HCT116 (cell line): Measurements from ENCODE around the gene PLEKHM3. TPM values are rescaled to one million over a fixed set of nuclear protein-coding genes. Genes with fewer than 3 reads are reported as not detected.

Experiments
- ATAC-seq: fragments of 200-7000 bp; cut with Tn5 transposase; 2 replicates; pipeline ENCODE4 v1.9.1; 2020; ENCODE audit warnings: mild to moderate bottlenecking, moderate library complexity
- BruUV-seq: library from RNA; stranded (reverse); fragments of 400-500 nt; replicated peaks from 2 replicates; lab custom pipeline; 2021; lab: Mats Ljungman, UMichigan
- CTCF ChIA-PET: fragments of 300-600 bp; sonication (Branson Sonifier 250); formaldehyde crosslinking; loops from one replicate; lab custom pipeline; 2021; ENCODE audit warnings: antibody characterized with exemption; lab: Charles Lee
- POLR2A ChIA-PET: fragments of 300-600, 350-600 bp; sonication (Branson Sonifier 250); formaldehyde crosslinking; loops from one replicate; lab custom pipeline; 2021; ENCODE audit warnings: antibody characterized with exemption; lab: Charles Lee
- RAD21 ChIA-PET, 2 experiments: fragments of 300-600 bp; sonication (Branson Sonifier 250); formaldehyde crosslinking; loops; one replicate each; lab custom pipeline; 2023; ENCODE audit warnings: low total read pairs in 2 of 2; ENCODE audit not compliant: uncharacterized antibody in 2 of 2, unreplicated experiment in 2 of 2, low non-redundant PET in 1 of 2; lab: Charles Lee
- DNase-seq: peaks from one replicate; pipeline ENCODE4 v3.0.0-alpha.2; 2010; ENCODE audit warnings: low read depth, low spot score
- H2AFZ ChIP-seq: fragments of 200-600 bp; shearing (Covaris generic), sonication (generic); 2 replicates; pipeline ENCODE4 v1.6.1; 2017; ENCODE audit warnings: low read depth, mixed run types, mixed read lengths, antibody characterized with exemption, low read length; ENCODE audit not compliant: poor library complexity, severe bottlenecking
- H3K27ac ChIP-seq: 2 replicates; pipeline ENCODE4 v1.5.1; 2012; ENCODE audit warnings: low read depth, low read length
- H3K27me3 ChIP-seq: fragments of 200-600 bp; sonication (generic); 2 replicates; pipeline ENCODE4 v1.6.1; 2016; ENCODE audit warnings: mixed run types, low read length, mixed read lengths; ENCODE audit not compliant: insufficient read depth
- H3K36me3 ChIP-seq, 2 experiments: fragments of 200-500 bp in 1 of 2; fragments of 200-600 bp in 1 of 2; sonication (Bioruptor generic) in 1 of 2; sonication (generic) in 1 of 2; 2 replicates each; pipeline versions ENCODE4 v1.5.1 to v1.6.1; 2014 to 2016; ENCODE audit warnings: low read length in 2 of 2, inconsistent platforms in 1 of 2, mixed read lengths in 1 of 2, mixed run types in 1 of 2; ENCODE audit not compliant: insufficient read depth in 2 of 2, control insufficient read depth in 1 of 2
- H3K4me1 ChIP-seq, 2 experiments: fragments of 200-600 bp in 1 of 2; sonication (generic) in 1 of 2; 2 replicates each; pipeline versions ENCODE4 v1.5.1 to v1.6.1; 2012 to 2017; ENCODE audit warnings: low read length in 2 of 2, inconsistent platforms in 1 of 2, mild to moderate bottlenecking in 1 of 2, mixed read lengths in 1 of 2, mixed run types in 1 of 2, moderate library complexity in 1 of 2; ENCODE audit not compliant: insufficient read depth in 2 of 2, control insufficient read depth in 1 of 2
- H3K4me2 ChIP-seq: fragments of 200-600 bp; sonication (generic); 2 replicates; pipeline ENCODE4 v1.6.1; 2017; ENCODE audit warnings: mixed run types, low read length, mixed read lengths
- H3K4me3 ChIP-seq, 2 experiments: fragments of 200-600 bp in 1 of 2; sonication (generic) in 1 of 2; replicated peaks in 1 of 2; 2 replicates each; pipeline ENCODE4 v1.5.1; 2011 to 2016; ENCODE audit warnings: low read length in 2 of 2, control low read depth in 1 of 2, low read depth in 1 of 2, mild to moderate bottlenecking in 1 of 2, mixed read lengths in 1 of 2, mixed run types in 1 of 2
- H3K79me2 ChIP-seq: fragments of 200-600 bp; sonication (generic); 2 replicates; pipeline ENCODE4 v1.6.1; 2017; ENCODE audit warnings: mild to moderate bottlenecking, mixed run types, low read length, moderate library complexity, mixed read lengths; ENCODE audit not compliant: insufficient read depth
- H3K9ac ChIP-seq: fragments of 200-600 bp; sonication (generic); 2 replicates; pipeline ENCODE4 v1.6.1; 2016; ENCODE audit warnings: low read length, mixed read lengths
- H3K9me2 ChIP-seq: fragments of 200-600 bp; sonication (generic), shearing (Covaris generic); 2 replicates; pipeline ENCODE4 v1.6.1; 2017; ENCODE audit warnings: mixed run types, mild to moderate bottlenecking, moderate library complexity; ENCODE audit not compliant: insufficient read depth
- H3K9me3 ChIP-seq, 2 experiments: fragments of 200-500 bp in 1 of 2; fragments of 200-600 bp in 1 of 2; sonication (Bioruptor generic) in 1 of 2; sonication (generic) in 1 of 2; 2 replicates each; pipeline ENCODE4 v1.6.1; 2014 to 2017; ENCODE audit warnings: low read length in 2 of 2, mixed read lengths in 2 of 2, inconsistent platforms in 1 of 2, low read depth in 1 of 2, mild to moderate bottlenecking in 1 of 2, mixed run types in 1 of 2, moderate library complexity in 1 of 2; ENCODE audit not compliant: control insufficient read depth in 1 of 2, insufficient read depth in 1 of 2
- H4K20me1 ChIP-seq: fragments of 200-600 bp; sonication (generic), shearing (Covaris generic); 2 replicates; pipeline ENCODE4 v1.6.1; 2017; ENCODE audit warnings: mixed run types, mild to moderate bottlenecking, moderate library complexity; ENCODE audit not compliant: insufficient read depth
- CBX3 ChIP-seq: IDR thresholded peaks from 2 replicates; pipeline ENCODE4 v1.6.1; 2012; ENCODE audit warnings: low read depth
- CEBPB ChIP-seq: IDR thresholded peaks from 2 replicates; pipeline ENCODE4 v1.6.1; 2012; ENCODE audit warnings: low read depth
- EGR1 ChIP-seq: IDR thresholded peaks from 2 replicates; pipeline ENCODE4 v1.6.1; 2012; ENCODE audit warnings: low read depth
- ELF1 ChIP-seq: IDR thresholded peaks from 2 replicates; pipeline ENCODE4 v1.6.1; 2012; ENCODE audit warnings: low read depth, borderline replicate concordance
- EZH2 ChIP-seq: fragments of 200-600 bp; sonication (generic); IDR thresholded peaks from 2 replicates; pipeline ENCODE4 v1.6.1; 2017; ENCODE audit warnings: antibody characterized with exemption, mixed run types
- JUND ChIP-seq: IDR thresholded peaks from 2 replicates; pipeline ENCODE4 v1.6.1; 2012
- POLR2A ChIP-seq: IDR thresholded peaks from 2 replicates; pipeline ENCODE4 v1.7.0; 2011; ENCODE audit warnings: borderline replicate concordance; ENCODE audit not compliant: insufficient read depth, insufficient read length; ENCODE audit errors: extremely low read depth
- POLR2AphosphoS5 ChIP-seq: IDR thresholded peaks from 2 replicates; pipeline ENCODE4 v1.6.1; 2011; ENCODE audit warnings: mild to moderate bottlenecking, low read depth, low read length, moderate library complexity
- SIN3A ChIP-seq: IDR thresholded peaks from 2 replicates; pipeline ENCODE4 v1.6.1; 2012; ENCODE audit warnings: low read depth
- TCF7L2 ChIP-seq: IDR thresholded peaks from 2 replicates; pipeline ENCODE4 v1.7.0; 2011; ENCODE audit warnings: borderline replicate concordance, inconsistent platforms; ENCODE audit not compliant: insufficient read depth, insufficient read length; ENCODE audit errors: extremely low read depth
- YY1 ChIP-seq: IDR thresholded peaks from 2 replicates; pipeline ENCODE4 v1.6.1; 2011; ENCODE audit warnings: low read length, low read depth, moderate library complexity, mild to moderate bottlenecking; ENCODE audit not compliant: insufficient replicate concordance; ENCODE audit errors: extremely low read depth
- ZNF274 ChIP-seq: fragments of 200-500 bp; sonication (Bioruptor generic); IDR thresholded peaks from 2 replicates; pipeline ENCODE4 v1.6.1; 2014; ENCODE audit warnings: mild to moderate bottlenecking, low read depth, low read length, inconsistent platforms
- intact Hi-C: fragments of 100-400 bp; cut with micrococcal nuclease; formaldehyde crosslinking; loops from 2 replicates; pipeline ENCODE4 v1.10.0; 2022
- total RNA-seq: library from RNA; stranded (reverse); gene quantifications from one replicate; pipeline ENCODE4 v1.2.1, GENCODE V29; 2021; ENCODE audit not compliant: unreplicated experiment
- TF ChIP-seq, protein P1 (sequence below): IDR thresholded peaks from 2 replicates; pipeline ENCODE4 v1.6.1; 2011; ENCODE audit warnings: mild to moderate bottlenecking, low read length, moderate library complexity; ENCODE audit not compliant: insufficient replicate concordance; ENCODE audit errors: extremely low read depth
- TF ChIP-seq, protein P2 (sequence below): IDR thresholded peaks from 2 replicates; pipeline ENCODE4 v1.6.1; 2012; ENCODE audit warnings: low read depth
- TF ChIP-seq, protein P3 (sequence below): IDR thresholded peaks from 2 replicates; pipeline ENCODE4 v1.6.1; 2012

PLEKHM3 gene
- total RNA-seq, 1 experiment from 2014 or later, result 6.3 TPM

DNA sequence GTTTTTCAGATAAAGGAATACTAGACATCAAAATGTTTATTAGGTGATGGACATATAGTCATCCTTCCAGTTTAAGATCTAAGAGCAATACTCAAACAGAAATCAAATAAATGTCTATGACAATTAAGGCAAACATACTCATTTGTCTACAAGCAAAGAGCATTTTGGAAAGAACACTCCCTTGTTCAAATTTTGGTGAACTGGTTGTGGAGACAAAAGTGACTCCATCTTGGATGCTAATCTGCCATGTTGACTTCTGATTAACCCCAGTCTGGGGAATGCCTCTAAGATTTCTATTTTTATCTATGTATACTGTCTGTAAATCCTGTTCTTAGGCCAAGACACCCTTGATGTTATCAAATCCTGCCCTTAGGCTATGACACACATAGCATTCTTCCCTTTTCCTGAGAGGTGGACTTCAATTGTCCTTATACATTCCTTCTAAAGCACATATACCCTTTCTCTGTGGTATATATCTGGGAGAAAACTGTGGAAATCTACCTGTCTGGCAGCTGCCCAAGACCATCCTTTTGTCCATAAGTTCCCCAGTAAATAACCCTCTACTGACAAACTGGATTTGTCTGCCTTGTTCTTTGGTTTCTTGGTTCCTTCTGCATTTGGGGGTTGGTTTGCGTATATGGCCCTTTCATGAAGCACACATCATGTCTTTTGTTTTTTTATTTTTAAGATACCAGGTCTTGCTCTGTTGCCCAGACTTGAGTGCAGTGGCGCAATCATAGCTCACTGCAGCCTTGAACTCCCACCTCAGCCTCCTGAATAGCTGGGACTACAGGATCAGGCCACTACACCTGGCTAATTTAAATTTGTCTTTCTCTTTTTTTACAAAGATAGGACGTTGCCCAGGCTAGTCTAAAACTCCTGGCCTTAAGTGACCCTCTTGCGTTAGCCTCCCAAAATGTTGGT lies 12.5 kb upstream of the PLEKHM3 start:
- Histone ChIP-seq H3K4me3 (no peak overlapping the region), H3K36me3 (no peaks in the 10 kb centered on the region), H2AFZ (no peak overlapping the region), H3K4me2 (no peak overlapping the region), H3K27me3 (no peaks in the 10 kb centered on the region), H4K20me1 (no peaks in the 10 kb centered on the region), H3K9me2 (no peaks in the 10 kb centered on the region), H3K9me3 (no peaks in the 10 kb centered on the region), H3K27ac (no peak overlapping the region), H3K79me2 (no peaks in the 10 kb centered on the region), H3K9ac (no peak overlapping the region), H3K4me1 (peaks cover 0 to 12% of the 10 kb centered on the region in 2 experiments; a peak in 2 of 4 replicates)
- ChIA-PET CTCF (no interaction called here), RAD21 (no interaction called here), POLR2A (no interaction called here)
- no peak for DNase-seq
- TF ChIP-seq POLR2A (no peak), POLR2AphosphoS5 (no peak), YY1 (no peak), SIN3A (no peak), EZH2 (no peak), ELF1 (no peak), TCF7L2 (no peak), CEBPB (no peak), CBX3 (no peak), ZNF274 (no peak), JUND (no peak), EGR1 (no peak)
- TF ChIP-seq, protein P1, sequence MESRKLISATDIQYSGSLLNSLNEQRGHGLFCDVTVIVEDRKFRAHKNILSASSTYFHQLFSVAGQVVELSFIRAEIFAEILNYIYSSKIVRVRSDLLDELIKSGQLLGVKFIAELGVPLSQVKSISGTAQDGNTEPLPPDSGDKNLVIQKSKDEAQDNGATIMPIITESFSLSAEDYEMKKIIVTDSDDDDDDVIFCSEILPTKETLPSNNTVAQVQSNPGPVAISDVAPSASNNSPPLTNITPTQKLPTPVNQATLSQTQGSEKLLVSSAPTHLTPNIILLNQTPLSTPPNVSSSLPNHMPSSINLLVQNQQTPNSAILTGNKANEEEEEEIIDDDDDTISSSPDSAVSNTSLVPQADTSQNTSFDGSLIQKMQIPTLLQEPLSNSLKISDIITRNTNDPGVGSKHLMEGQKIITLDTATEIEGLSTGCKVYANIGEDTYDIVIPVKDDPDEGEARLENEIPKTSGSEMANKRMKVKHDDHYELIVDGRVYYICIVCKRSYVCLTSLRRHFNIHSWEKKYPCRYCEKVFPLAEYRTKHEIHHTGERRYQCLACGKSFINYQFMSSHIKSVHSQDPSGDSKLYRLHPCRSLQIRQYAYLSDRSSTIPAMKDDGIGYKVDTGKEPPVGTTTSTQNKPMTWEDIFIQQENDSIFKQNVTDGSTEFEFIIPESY, result no peak
- TF ChIP-seq, protein P2, sequence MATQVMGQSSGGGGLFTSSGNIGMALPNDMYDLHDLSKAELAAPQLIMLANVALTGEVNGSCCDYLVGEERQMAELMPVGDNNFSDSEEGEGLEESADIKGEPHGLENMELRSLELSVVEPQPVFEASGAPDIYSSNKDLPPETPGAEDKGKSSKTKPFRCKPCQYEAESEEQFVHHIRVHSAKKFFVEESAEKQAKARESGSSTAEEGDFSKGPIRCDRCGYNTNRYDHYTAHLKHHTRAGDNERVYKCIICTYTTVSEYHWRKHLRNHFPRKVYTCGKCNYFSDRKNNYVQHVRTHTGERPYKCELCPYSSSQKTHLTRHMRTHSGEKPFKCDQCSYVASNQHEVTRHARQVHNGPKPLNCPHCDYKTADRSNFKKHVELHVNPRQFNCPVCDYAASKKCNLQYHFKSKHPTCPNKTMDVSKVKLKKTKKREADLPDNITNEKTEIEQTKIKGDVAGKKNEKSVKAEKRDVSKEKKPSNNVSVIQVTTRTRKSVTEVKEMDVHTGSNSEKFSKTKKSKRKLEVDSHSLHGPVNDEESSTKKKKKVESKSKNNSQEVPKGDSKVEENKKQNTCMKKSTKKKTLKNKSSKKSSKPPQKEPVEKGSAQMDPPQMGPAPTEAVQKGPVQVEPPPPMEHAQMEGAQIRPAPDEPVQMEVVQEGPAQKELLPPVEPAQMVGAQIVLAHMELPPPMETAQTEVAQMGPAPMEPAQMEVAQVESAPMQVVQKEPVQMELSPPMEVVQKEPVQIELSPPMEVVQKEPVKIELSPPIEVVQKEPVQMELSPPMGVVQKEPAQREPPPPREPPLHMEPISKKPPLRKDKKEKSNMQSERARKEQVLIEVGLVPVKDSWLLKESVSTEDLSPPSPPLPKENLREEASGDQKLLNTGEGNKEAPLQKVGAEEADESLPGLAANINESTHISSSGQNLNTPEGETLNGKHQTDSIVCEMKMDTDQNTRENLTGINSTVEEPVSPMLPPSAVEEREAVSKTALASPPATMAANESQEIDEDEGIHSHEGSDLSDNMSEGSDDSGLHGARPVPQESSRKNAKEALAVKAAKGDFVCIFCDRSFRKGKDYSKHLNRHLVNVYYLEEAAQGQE, result no peak
- TF ChIP-seq, protein P3, sequence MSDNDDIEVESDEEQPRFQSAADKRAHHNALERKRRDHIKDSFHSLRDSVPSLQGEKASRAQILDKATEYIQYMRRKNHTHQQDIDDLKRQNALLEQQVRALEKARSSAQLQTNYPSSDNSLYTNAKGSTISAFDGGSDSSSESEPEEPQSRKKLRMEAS, result no peak
- BruUV-seq, result no TSS peak
- intact Hi-C loops, result loop anchor here (10.0 kb wide), 1 partner anchor 503 kb away; no protein-coding TSS in a partner anchor
- no peak for ATAC-seq
